Measurements from ENCODE around the gene IMMP2L. TPM values are rescaled to one million over a fixed set of nuclear protein-coding genes. Genes with fewer than 3 reads are reported as not detected.

Gene IMMP2L
- total and polyA plus RNA-seq, 3 experiments from 2014 or later, result 13.7 to 23.5 (median 18.0) TPM

- H3K4me3 Mint-ChIP-seq, result no peak overlapping the region
- no peaks in the 10 kb centered on the region for H3K4me1 ChIP-seq (ENCODE audit: insufficient read depth, low read length)
- CTCF ChIA-PET, result no interaction called here
Measured at GRCh38 chr7:111568419-111568818, 6.1 kb upstream of the IMMP2L start.

DNA sequence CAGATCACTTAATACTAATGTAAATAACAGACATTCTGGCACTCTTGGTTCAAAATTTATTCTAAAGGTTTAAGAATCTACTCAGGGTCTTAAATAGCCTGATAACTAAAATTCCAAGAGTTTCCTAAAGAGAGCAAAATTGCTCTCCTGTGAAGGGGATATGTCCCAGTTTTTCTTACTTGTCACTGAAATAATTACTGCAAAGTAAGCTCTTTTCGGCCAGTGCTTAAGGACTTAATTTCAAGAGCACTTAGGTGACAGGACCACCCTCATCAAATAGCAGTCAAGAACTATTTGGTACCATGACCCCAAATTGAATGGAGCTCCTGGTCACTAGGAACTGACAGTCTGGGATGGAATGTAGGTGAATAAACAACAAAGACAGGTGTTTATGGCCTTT is 1.8 kb upstream of the IMMP2L start:
- Mint-ChIP-seq H3K4me3 (peak overlapping the region in 4 of 7 donors; percentile 18 to 90 (median 90)), H3K27ac (peak overlapping the region in 1 of 8 donors; percentile 85), H3K4me1 (peaks cover 29 to 35% (median 34%) of the 10 kb centered on the region in 3 donors), H3K36me3 (peaks cover 0 to 5% (median 1%) of the 10 kb centered on the region in 3 donors), H3K27me3 (peaks cover 13 to 18% of the 10 kb centered on the region in 2 donors), H3K9me3 (no peaks in the 10 kb centered on the region)
- H3K4me3 ChIP-seq (ENCODE audit: low read length), result no peak overlapping the region
- peaks cover 23% of the 10 kb centered on the region for H3K4me1 ChIP-seq (ENCODE audit: insufficient read depth, low read length)
- no peaks in the 10 kb centered on the region for H3K27me3 ChIP-seq (ENCODE audit: insufficient read depth, low read length, poor library complexity, severe bottlenecking)
- CTCF ChIA-PET, result no interaction called here
- no peak for DNase-seq
- H3K36me3 ChIP-seq (ENCODE audit: insufficient read depth, low read length), result no peaks in the 10 kb centered on the region
- H3K9me3 ChIP-seq (ENCODE audit: low read length), result no peaks in the 10 kb centered on the region
- H3K27ac ChIP-seq (ENCODE audit: low read depth, low read length), result no peak overlapping the region
- POLR2A ChIA-PET, result no interaction called here

More at GRCh38 chr7:111568419-111568818, 6.1 kb upstream of the IMMP2L start:
- H3K36me3 Mint-ChIP-seq, result peaks cover 1 to 7% (median 2%) of the 10 kb centered on the region in 3 donors
- no peaks in the 10 kb centered on the region for H3K27me3 ChIP-seq (ENCODE audit: insufficient read depth, low read length, poor library complexity, severe bottlenecking)
- DNase-seq, result no peak
- POLR2A ChIA-PET, result no interaction called here
- H3K9me3 Mint-ChIP-seq, result peaks cover 10 to 26% (median 19%) of the 10 kb centered on the region in 5 donors
- H3K36me3 ChIP-seq (ENCODE audit: insufficient read depth, low read length), result no peaks in the 10 kb centered on the region
- H3K27ac ChIP-seq (ENCODE audit: low read depth, low read length), result no peak overlapping the region
- no peaks in the 10 kb centered on the region for H3K4me1 Mint-ChIP-seq
- H3K4me3 ChIP-seq (ENCODE audit: low read length), result no peak overlapping the region
- peaks cover 13 to 34% of the 10 kb centered on the region in 2 donors for H3K27me3 Mint-ChIP-seq
- peak overlapping the region in 1 of 8 donors; percentile 36 for H3K27ac Mint-ChIP-seq
- H3K9me3 ChIP-seq (ENCODE audit: low read length), result peaks cover 6% of the 10 kb centered on the region

DNA sequence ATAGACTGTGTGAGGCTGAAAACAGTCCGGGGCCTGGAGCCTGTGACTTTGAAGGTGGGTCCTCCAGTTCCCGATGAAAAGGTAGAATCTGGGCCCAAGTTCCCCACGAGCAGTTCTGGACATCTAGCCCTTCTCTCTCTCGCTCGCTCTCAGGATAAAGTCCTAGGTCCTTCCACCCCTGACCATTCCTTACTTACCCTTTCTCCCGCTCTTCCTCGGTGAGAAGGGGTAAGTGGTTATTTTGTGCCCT is 713 bp downstream of the IMMP2L start:
- Histone ChIP-seq H3K27me3 (ENCODE audit: insufficient read depth, low read length, poor library complexity, severe bottlenecking) (no peaks in the 10 kb centered on the region), H3K4me1 (ENCODE audit: insufficient read depth, low read length) (peaks cover 23% of the 10 kb centered on the region), H3K27ac (ENCODE audit: low read depth, low read length) (peak overlapping the region; percentile 81), H3K4me3 (ENCODE audit: low read length) (peak overlapping the region; percentile 86), H3K9me3 (ENCODE audit: low read length) (no peaks in the 10 kb centered on the region), H3K36me3 (ENCODE audit: insufficient read depth, low read length) (peaks cover 3% of the 10 kb centered on the region)
- DNase-seq, result no peak
- H3K27ac Mint-ChIP-seq, result peak overlapping the region; percentile 85 to 95 (median 90)
- peaks cover under 1 to 2% of the 10 kb centered on the region in 2 donors for H3K27me3 Mint-ChIP-seq
- peaks cover 35 to 55% (median 50%) of the 10 kb centered on the region in 3 donors for H3K4me1 Mint-ChIP-seq
- CTCF ChIA-PET, result no interaction called here
- POLR2A ChIA-PET, result no interaction called here
- peaks cover 9 to 22% (median 12%) of the 10 kb centered on the region in 3 donors for H3K36me3 Mint-ChIP-seq
- H3K9me3 Mint-ChIP-seq, result no peaks in the 10 kb centered on the region
- peak overlapping the region; percentile 87 to 93 (median 90) for H3K4me3 Mint-ChIP-seq

- peak in 1 of 5 donors; percentile 1 for DNase-seq
- Histone ChIP-seq H3K27ac (ENCODE audit: low read depth, low read length) (peak overlapping the region; percentile 81), H3K9me3 (ENCODE audit: low read length) (no peaks in the 10 kb centered on the region), H3K4me1 (ENCODE audit: insufficient read depth, low read length) (peaks cover 23% of the 10 kb centered on the region), H3K27me3 (ENCODE audit: insufficient read depth, low read length, poor library complexity, severe bottlenecking) (no peaks in the 10 kb centered on the region), H3K4me3 (ENCODE audit: low read length) (peak overlapping the region; percentile 86), H3K36me3 (ENCODE audit: insufficient read depth, low read length) (peaks cover 6% of the 10 kb centered on the region)
- H3K27me3 Mint-ChIP-seq, result peaks cover 0 to 2% of the 10 kb centered on the region in 2 donors
- H3K9me3 Mint-ChIP-seq, result no peaks in the 10 kb centered on the region
- peaks cover 12 to 27% (median 14%) of the 10 kb centered on the region in 3 donors for H3K36me3 Mint-ChIP-seq
- H3K27ac Mint-ChIP-seq, result peak overlapping the region; percentile 78 to 95 (median 90)
- peaks cover 36 to 58% (median 50%) of the 10 kb centered on the region in 3 donors for H3K4me1 Mint-ChIP-seq
- POLR2A ChIA-PET, result no interaction called here
- CTCF ChIA-PET, result no interaction called here
- H3K4me3 Mint-ChIP-seq, result peak overlapping the region; percentile 87 to 93 (median 90)
Measured at GRCh38 chr7:111560773-111561653, 1.3 kb downstream of the IMMP2L start.

- Histone ChIP-seq H3K9me3 (ENCODE audit: low read length) (no peaks in the 10 kb centered on the region), H3K36me3 (ENCODE audit: insufficient read depth, low read length) (peaks cover 6% of the 10 kb centered on the region), H3K4me3 (ENCODE audit: low read length) (no peak overlapping the region), H3K27ac (ENCODE audit: low read depth, low read length) (no peak overlapping the region), H3K4me1 (ENCODE audit: insufficient read depth, low read length) (peaks cover 23% of the 10 kb centered on the region), H3K27me3 (ENCODE audit: insufficient read depth, low read length, poor library complexity, severe bottlenecking) (no peaks in the 10 kb centered on the region)
- ChIA-PET CTCF (no interaction called here), POLR2A (no interaction called here)
- peaks cover 36 to 61% (median 50%) of the 10 kb centered on the region in 3 donors for H3K4me1 Mint-ChIP-seq
- no peak overlapping the region for H3K4me3 Mint-ChIP-seq
- H3K27ac Mint-ChIP-seq, result peak overlapping the region in 1 of 8 donors; percentile 21
- no peak for DNase-seq
- H3K36me3 Mint-ChIP-seq, result peaks cover 12 to 43% (median 24%) of the 10 kb centered on the region in 3 donors
- H3K9me3 Mint-ChIP-seq, result no peaks in the 10 kb centered on the region
- H3K27me3 Mint-ChIP-seq, result peaks cover 0 to 2% of the 10 kb centered on the region in 2 donors
Measured at GRCh38 chr7:111558991-111559390, 3.3 kb downstream of the IMMP2L start.

DNA sequence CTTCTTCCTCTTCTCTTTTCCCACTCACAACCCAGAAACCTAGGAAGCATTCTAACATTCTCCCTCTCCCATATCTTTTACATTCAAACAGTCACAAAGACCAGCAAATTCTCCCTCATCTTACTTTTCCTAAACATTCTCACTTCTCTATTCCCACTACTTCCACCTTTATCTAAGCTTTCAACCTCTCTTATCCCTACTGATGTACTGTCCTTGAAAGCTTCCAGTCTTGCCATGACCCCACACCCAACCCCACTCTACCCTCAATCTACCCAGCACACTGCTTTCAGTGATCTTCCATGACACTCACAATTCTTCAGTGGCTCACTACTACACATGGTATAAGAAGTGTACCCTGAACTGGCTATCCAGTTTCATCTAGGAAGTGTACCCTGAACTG is 5.3 kb downstream of the IMMP2L start:
- DNase-seq, result no peak
- Mint-ChIP-seq H3K27me3 (no peaks in the 10 kb centered on the region), H3K4me1 (peaks cover 28 to 57% (median 44%) of the 10 kb centered on the region in 3 donors), H3K27ac (peak overlapping the region in 1 of 8 donors; percentile 4), H3K9me3 (no peaks in the 10 kb centered on the region), H3K36me3 (peaks cover 12 to 53% (median 24%) of the 10 kb centered on the region in 3 donors), H3K4me3 (no peak overlapping the region)
- Histone ChIP-seq H3K27ac (ENCODE audit: low read depth, low read length) (no peak overlapping the region), H3K4me3 (ENCODE audit: low read length) (no peak overlapping the region), H3K4me1 (ENCODE audit: insufficient read depth, low read length) (peaks cover 17% of the 10 kb centered on the region), H3K36me3 (ENCODE audit: insufficient read depth, low read length) (peaks cover 6% of the 10 kb centered on the region), H3K9me3 (ENCODE audit: low read length) (no peaks in the 10 kb centered on the region), H3K27me3 (ENCODE audit: insufficient read depth, low read length, poor library complexity, severe bottlenecking) (no peaks in the 10 kb centered on the region)
- CTCF ChIA-PET, result no interaction called here
- POLR2A ChIA-PET, result no interaction called here

DNA sequence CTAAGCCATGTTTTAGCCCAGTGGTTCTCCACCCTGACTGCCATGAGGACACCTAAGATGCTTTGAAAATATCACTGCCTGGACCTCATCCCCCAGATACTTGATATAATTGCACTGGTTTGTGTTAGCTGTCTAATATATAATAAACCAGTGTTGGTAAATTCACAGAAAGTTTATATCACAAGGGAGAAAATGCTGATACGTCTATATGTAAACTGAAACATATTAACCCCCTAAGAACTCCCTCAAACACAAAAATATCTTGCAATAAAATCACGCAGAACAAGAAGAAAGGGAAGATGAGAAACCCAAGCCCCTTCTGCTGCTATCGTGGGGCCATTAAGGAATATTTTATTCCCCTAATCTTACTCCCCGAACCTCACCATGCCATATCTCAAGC is 8.2 kb downstream of the IMMP2L start:
- Histone ChIP-seq H3K27me3 (ENCODE audit: insufficient read depth, low read length, poor library complexity, severe bottlenecking) (no peaks in the 10 kb centered on the region), H3K9me3 (ENCODE audit: low read length) (no peaks in the 10 kb centered on the region), H3K4me1 (ENCODE audit: insufficient read depth, low read length) (no peaks in the 10 kb centered on the region), H3K36me3 (ENCODE audit: insufficient read depth, low read length) (peaks cover 6% of the 10 kb centered on the region), H3K27ac (ENCODE audit: low read depth, low read length) (no peak overlapping the region), H3K4me3 (ENCODE audit: low read length) (no peak overlapping the region)
- CTCF ChIA-PET, result no interaction called here
- POLR2A ChIA-PET, result no interaction called here
- no peak overlapping the region for H3K4me3 Mint-ChIP-seq
- H3K4me1 Mint-ChIP-seq, result peaks cover 6 to 29% (median 16%) of the 10 kb centered on the region in 3 donors
- no peaks in the 10 kb centered on the region for H3K27me3 Mint-ChIP-seq
- H3K27ac Mint-ChIP-seq, result no peak overlapping the region
- H3K9me3 Mint-ChIP-seq, result no peaks in the 10 kb centered on the region
- H3K36me3 Mint-ChIP-seq, result peaks cover 20 to 72% (median 32%) of the 10 kb centered on the region in 3 donors
- DNase-seq, result no peak

GRCh38 chr7:111541067-111541466 is 21.2 kb downstream of the IMMP2L start:
- Mint-ChIP-seq H3K36me3 (peaks cover 3 to 18% (median 9%) of the 10 kb centered on the region in 3 donors), H3K27ac (no peak overlapping the region), H3K9me3 (no peaks in the 10 kb centered on the region), H3K4me1 (peaks cover 0 to 5% (median 3%) of the 10 kb centered on the region in 3 donors), H3K27me3 (no peaks in the 10 kb centered on the region), H3K4me3 (no peak overlapping the region)
- no peak for DNase-seq
- Histone ChIP-seq H3K27ac (ENCODE audit: low read depth, low read length) (no peak overlapping the region), H3K9me3 (ENCODE audit: low read length) (no peaks in the 10 kb centered on the region), H3K4me3 (ENCODE audit: low read length) (no peak overlapping the region), H3K36me3 (ENCODE audit: insufficient read depth, low read length) (no peaks in the 10 kb centered on the region), H3K4me1 (ENCODE audit: insufficient read depth, low read length) (no peaks in the 10 kb centered on the region), H3K27me3 (ENCODE audit: insufficient read depth, low read length, poor library complexity, severe bottlenecking) (no peaks in the 10 kb centered on the region)
- POLR2A ChIA-PET, result no interaction called here
- CTCF ChIA-PET, result no interaction called here
